Lower leg skin (tissue), 3 donors: Measurements from ENCODE around the gene PTGR2.

Source experiments
- CTCF ChIP-seq, 3 donors: fragments of 450-650 bp; IDR thresholded peaks; one replicate each; pipeline ENCODE4 v1.5.1; 2016; ENCODE audit warnings: antibody characterized with exemption in 3 of 3, mild to moderate bottlenecking in 3 of 3, moderate library complexity in 2 of 3
- POLR2A ChIP-seq, 2 donors: fragments of 450-650 bp; IDR thresholded peaks; one replicate each; pipeline ENCODE4 v1.6.1; 2016 to 2017; ENCODE audit warnings: antibody characterized with exemption in 2 of 2, mild to moderate bottlenecking in 1 of 2, moderate library complexity in 1 of 2

DNA sequence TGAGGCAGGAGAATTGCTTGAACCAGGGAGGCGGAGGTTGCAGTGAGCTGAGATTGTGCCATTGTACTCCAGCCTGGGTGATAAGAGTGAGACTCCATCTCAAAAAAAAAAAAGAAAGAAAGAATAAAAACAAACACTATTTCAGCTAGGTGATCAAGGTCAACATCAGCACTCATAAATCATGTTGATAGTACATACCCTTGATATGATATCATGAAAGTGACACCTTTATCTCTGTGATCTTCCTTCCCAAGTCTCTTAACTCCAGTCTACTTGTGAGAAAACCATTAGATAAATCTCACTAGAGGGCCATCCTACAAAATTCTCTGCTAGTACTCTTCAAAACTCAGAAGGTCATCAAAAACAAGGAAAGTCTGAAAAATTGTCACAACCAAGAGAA is 44.2 kb upstream of the PTGR2 start:
- no peak for TF ChIP-seq CTCF (IDR thresholded peaks at IDR 0.05)
- no peak for TF ChIP-seq POLR2A (IDR thresholded peaks at IDR 0.05)
